Thyroid gland (tissue), 4 donors: ENCODE results near the gene CD99L2. TPM values are rescaled to one million over a fixed set of nuclear protein-coding genes. Genes with fewer than 3 reads are reported as not detected.

ENCODE experiments used
- DNase-seq, 2 donors: peaks; one replicate each; pipeline ENCODE4 v3.0.0-alpha.2; 2019
- H3K27ac ChIP-seq, 3 donors: fragments of 200-600 bp; sonication (generic); 1 replicate in 2 of 3; 2 replicates in 1 of 3; pipeline ENCODE4 v1.5.1; 2016 to 2019; ENCODE audit warnings: mild to moderate bottlenecking in 1 of 3, moderate library complexity in 1 of 3
- H3K27me3 ChIP-seq: fragments of 200-600 bp; sonication (generic); one replicate; pipeline ENCODE4 v1.5.1; 2019
- H3K36me3 ChIP-seq, 2 donors: fragments of 200-600 bp; sonication (generic); one replicate each; pipeline ENCODE4 v1.5.1; 2016 to 2019
- H3K4me1 ChIP-seq, 2 donors: fragments of 200-600 bp; sonication (generic); one replicate each; pipeline ENCODE4 v1.5.1; 2017 to 2019
- H3K4me3 ChIP-seq, 3 donors: fragments of 200-600 bp; sonication (generic); replicated peaks in 1 of 3; 1 replicate in 2 of 3; 2 replicates in 1 of 3; pipeline ENCODE4 v1.5.1; 2016; ENCODE audit warnings: mild to moderate bottlenecking in 1 of 3
- H3K9me3 ChIP-seq: fragments of 200-600 bp; sonication (generic); one replicate; pipeline ENCODE4 v1.5.1; 2017
- CTCF ChIP-seq, 6 experiments: fragments of 200-600 bp in 3 of 6; fragments of 450-650 bp in 3 of 6; sonication (generic) in 3 of 6; IDR thresholded peaks; one replicate each; pipeline ENCODE4 v1.5.1; 2016 to 2019; ENCODE audit warnings: antibody characterized with exemption in 6 of 6, mild to moderate bottlenecking in 2 of 6, inconsistent platforms in 1 of 6, moderate library complexity in 1 of 6
- POLR2A ChIP-seq, 2 donors: fragments of 450-650 bp; IDR thresholded peaks; one replicate each; pipeline ENCODE4 v1.6.1; 2017; ENCODE audit warnings: antibody characterized with exemption in 2 of 2, mild to moderate bottlenecking in 2 of 2, moderate library complexity in 1 of 2
- WGBS, 2 donors: methylation state at CpG; one replicate each; pipeline ENCODE4 v1.1.5; 2017; 5-methylcytosine and 5-hydroxymethylcytosine counted together
- intact Hi-C: fragments of 100-400 bp; cut with DNase I; formaldehyde crosslinking; loops from one replicate; pipeline ENCODE4 v1.15.1; 2023
- total RNA-seq, 4 donors: library from RNA; depleted of rRNA; stranded (reverse); fragments of >200 nt; gene quantifications; one replicate each; pipeline ENCODE4 v1.2.3, GENCODE V29; 2016

CD99L2 gene
- total RNA-seq, 4 donors from 2014 or later = 26.4 to 39.1 (median 31.2) TPM

GRCh38 chrX:150774798-150775568, 123.5 kb downstream of the CD99L2 start:
- intact Hi-C loops = loop anchor here (5.0 kb wide), 1 partner anchor 307 kb away; no protein-coding TSS in a partner anchor
- H3K4me1 ChIP-seq = no peaks in the 10 kb centered on the region

GRCh38 chrX:150773634-150774033, 124.8 kb downstream of the CD99L2 start:
- Histone ChIP-seq H3K27ac (no peak overlapping the region), H3K4me3 (no peak overlapping the region), H3K9me3 (no peaks in the 10 kb centered on the region), H3K27me3 (no peaks in the 10 kb centered on the region), H3K36me3 (no peaks in the 10 kb centered on the region), H3K4me1 (no peaks in the 10 kb centered on the region)
- TF ChIP-seq POLR2A (IDR thresholded peaks at IDR 0.05) = no peak
- TF ChIP-seq CTCF (IDR thresholded peaks at IDR 0.05) = no peak
- DNase-seq = no peak
- intact Hi-C loops = loop anchor here (5.0 kb wide), 1 partner anchor 309 kb away; no protein-coding TSS in a partner anchor
- 59 to 70% methylated on average over 4 of the region's 4 CpGs for WGBS, 2 donors

More at GRCh38 chrX:150774798-150775568, 123.5 kb downstream of the CD99L2 start:
- Histone ChIP-seq H3K36me3 (no peaks in the 10 kb centered on the region), H3K4me3 (no peak overlapping the region), H3K27ac (no peak overlapping the region), H3K27me3 (no peaks in the 10 kb centered on the region), H3K9me3 (no peaks in the 10 kb centered on the region)
- no peak for DNase-seq
- WGBS, 2 donors = 91 to 96% methylated on average over 8 to 10 of the region's 14 CpGs
- TF ChIP-seq CTCF (IDR thresholded peaks at IDR 0.05) = no peak
- TF ChIP-seq POLR2A (IDR thresholded peaks at IDR 0.05) = no peak

- intact Hi-C loops = loop anchor here (5.0 kb wide), 1 partner anchor 309 kb away; no protein-coding TSS in a partner anchor
- Histone ChIP-seq H3K9me3 (no peaks in the 10 kb centered on the region), H3K4me1 (no peaks in the 10 kb centered on the region), H3K27ac (no peak overlapping the region), H3K4me3 (no peak overlapping the region), H3K36me3 (no peaks in the 10 kb centered on the region), H3K27me3 (no peaks in the 10 kb centered on the region)
- no peak for DNase-seq
- TF ChIP-seq CTCF (IDR thresholded peaks at IDR 0.05) = no peak
- TF ChIP-seq POLR2A (IDR thresholded peaks at IDR 0.05) = no peak
- WGBS, 2 donors = 94 to 100% methylated on average over 1 to 2 of the region's 8 CpGs
Observed at GRCh38 chrX:150773117-150773516, 125.4 kb downstream of the CD99L2 start.

- peaks cover 0 to under 1% of the 10 kb centered on the region in 2 donors for H3K4me1 ChIP-seq
- H3K36me3 ChIP-seq = no peaks in the 10 kb centered on the region
- DNase-seq = peak; percentile 68 to 81
- WGBS, 2 donors = 41 to 92% methylated on average over 8 to 16 of the region's 26 CpGs
- intact Hi-C loops = loop anchor here (5.0 kb wide), 1 partner anchor 310 kb away; no protein-coding TSS in a partner anchor
- no peak overlapping the region for H3K27ac ChIP-seq
- no peaks in the 10 kb centered on the region for H3K27me3 ChIP-seq
- no peak overlapping the region for H3K4me3 ChIP-seq
- TF ChIP-seq POLR2A (IDR thresholded peaks at IDR 0.05) (no peak), CTCF (IDR thresholded peaks at IDR 0.05) (peak; percentile 37 to 78 (median 72))
- H3K9me3 ChIP-seq = no peaks in the 10 kb centered on the region
Observed at GRCh38 chrX:150772150-150772970, 126.1 kb downstream of the CD99L2 start.
